H1 (cell line): ENCODE results near the gene IGFL2. TPM values are rescaled to one million over a fixed set of nuclear protein-coding genes. Genes with fewer than 3 reads are reported as not detected.

ENCODE experiments used
- CTCF ChIA-PET: fragments of 300-600 bp; sonication (Branson Sonifier 250); formaldehyde crosslinking; loops from one replicate; lab custom pipeline; 2021; ENCODE audit not compliant: partially characterized antibody; lab: Charles Lee
- POLR2A ChIA-PET: fragments of 300-600 bp; sonication (Branson Sonifier 250); formaldehyde crosslinking; loops from one replicate; lab custom pipeline; 2021; ENCODE audit warnings: inconsistent platforms; ENCODE audit not compliant: partially characterized antibody; lab: Charles Lee
- DNase-seq, 2 experiments: peaks; one replicate each; pipeline versions ENCODE4 v3.0.0 to v3.0.0-alpha.2; 2010 to 2022; ENCODE audit warnings: low spot score in 2 of 2, low read depth in 1 of 2, mixed read lengths in 1 of 2
- FAIRE-seq: peaks from 2 replicates; lab custom pipeline; 2011; peaks lifted over from hg19 to GRCh38; lab: Jason Lieb, UNC
- H2AFZ ChIP-seq: 2 replicates; pipeline ENCODE4 v1.8.1; 2012; ENCODE audit warnings: low read length, inconsistent platforms
- H2AK5ac ChIP-seq: 2 replicates; pipeline ENCODE4 v1.6.1; 2013; ENCODE audit warnings: low read depth, low read length
- H2BK120ac ChIP-seq: replicated peaks from 2 replicates; pipeline ENCODE3; 2013; ENCODE audit warnings: low read depth, low read length, inconsistent platforms
- H2BK12ac ChIP-seq: 2 replicates; pipeline ENCODE4 v1.6.1; 2013; ENCODE audit warnings: low read depth, low read length
- H2BK15ac ChIP-seq: 2 replicates; pipeline ENCODE4 v1.6.1; 2013; ENCODE audit warnings: low read length
- H2BK20ac ChIP-seq: 2 replicates; pipeline ENCODE4 v1.6.1; 2013; ENCODE audit warnings: low read length
- H2BK5ac ChIP-seq: 2 replicates; pipeline ENCODE4 v1.6.1; 2013; ENCODE audit warnings: low read depth, low read length
- H3K14ac ChIP-seq: 2 replicates; pipeline ENCODE4 v1.6.1; 2013; ENCODE audit warnings: inconsistent platforms; ENCODE audit not compliant: insufficient read length
- H3K18ac ChIP-seq: 2 replicates; pipeline ENCODE4 v1.6.1; 2013; ENCODE audit warnings: low read length; ENCODE audit errors: extremely low read depth
- H3K23ac ChIP-seq: 2 replicates; pipeline ENCODE4 v1.6.1; 2013; ENCODE audit warnings: inconsistent platforms; ENCODE audit not compliant: insufficient read length
- H3K23me2 ChIP-seq: 2 replicates; pipeline ENCODE4 v1.6.1; 2013; ENCODE audit warnings: low read depth, low read length
- H3K27ac ChIP-seq: 2 replicates; pipeline ENCODE4 v1.6.1; 2011; ENCODE audit warnings: low read depth, low read length, inconsistent platforms
- H3K27me3 ChIP-seq, 4 experiments: replicated peaks in 1 of 4; 1 replicate in 1 of 4; 2 replicates in 3 of 4; pipeline versions ENCODE4 v1.6.1 to v1.8.1; 2011 to 2013; ENCODE audit warnings: low read length in 3 of 4, mild to moderate bottlenecking in 3 of 4, inconsistent platforms in 2 of 4, mixed read lengths in 2 of 4, moderate library complexity in 1 of 4; ENCODE audit not compliant: control insufficient read depth in 3 of 4, insufficient read depth in 3 of 4; ENCODE audit errors: extremely low read depth in 1 of 4
- H3K36me3 ChIP-seq, 4 experiments: 2 replicates each; pipeline versions ENCODE4 v1.6.1 to v1.8.1; 2011 to 2013; ENCODE audit warnings: mild to moderate bottlenecking in 4 of 4, low read length in 3 of 4, moderate library complexity in 2 of 4, control low read depth in 1 of 4, inconsistent platforms in 1 of 4; ENCODE audit not compliant: insufficient read depth in 4 of 4, control insufficient read depth in 2 of 4
- H3K4ac ChIP-seq: replicated peaks from 2 replicates; pipeline ENCODE3; 2013; ENCODE audit warnings: low read length, low read depth, mixed read lengths, inconsistent platforms; ENCODE audit not compliant: insufficient read length
- H3K4me1 ChIP-seq, 4 experiments: replicated peaks in 1 of 4; 1 replicate in 1 of 4; 2 replicates in 3 of 4; pipeline versions ENCODE4 v1.6.1 to v1.8.1; 2011 to 2013; ENCODE audit warnings: low read length in 3 of 4, inconsistent platforms in 2 of 4, mixed read lengths in 1 of 4; ENCODE audit not compliant: insufficient read depth in 4 of 4, control insufficient read depth in 3 of 4
- H3K4me2 ChIP-seq, 2 experiments: 2 replicates each; pipeline versions ENCODE4 v1.6.1 to v1.8.1; 2011 to 2013; ENCODE audit warnings: low read depth in 2 of 2, low read length in 2 of 2, control low read depth in 1 of 2, inconsistent platforms in 1 of 2, mild to moderate bottlenecking in 1 of 2; ENCODE audit not compliant: insufficient read depth in 1 of 2
- H3K4me3 ChIP-seq, 4 experiments: fragments of 200-600, 300-600 bp in 1 of 4; sonication (generic), shearing (Covaris generic), sonication (Bioruptor Twin) in 1 of 4; 2 replicates each; pipeline versions ENCODE4 v1.5.1 to v1.8.1; 2011 to 2016; ENCODE audit warnings: low read length in 4 of 4, low read depth in 3 of 4, control low read depth in 2 of 4, inconsistent platforms in 2 of 4, mild to moderate bottlenecking in 2 of 4, mixed read lengths in 1 of 4, moderate library complexity in 1 of 4; ENCODE audit not compliant: insufficient read depth in 2 of 4; ENCODE audit errors: extremely low read depth in 1 of 4
- H3K56ac ChIP-seq: replicated peaks from 2 replicates; pipeline ENCODE3; 2013; ENCODE audit warnings: low read depth, mild to moderate bottlenecking, mixed read lengths, low read length, inconsistent platforms; ENCODE audit not compliant: insufficient read length
- H3K79me1 ChIP-seq: 2 replicates; pipeline ENCODE4 v1.6.1; 2013; ENCODE audit warnings: low read depth, low read length, control low read depth
- H3K79me2 ChIP-seq, 2 experiments: 2 replicates each; pipeline versions ENCODE4 v1.6.1 to v1.8.1; 2012 to 2013; ENCODE audit warnings: low read length in 2 of 2, mild to moderate bottlenecking in 2 of 2, inconsistent platforms in 1 of 2; ENCODE audit not compliant: insufficient read depth in 2 of 2, control insufficient read depth in 1 of 2
- H3K9ac ChIP-seq, 4 experiments: replicated peaks in 1 of 4; 1 replicate in 1 of 4; 2 replicates in 3 of 4; pipeline versions ENCODE4 v1.6.1 to v1.8.1; 2011 to 2013; ENCODE audit warnings: low read depth in 3 of 4, low read length in 3 of 4, control low read depth in 2 of 4, mild to moderate bottlenecking in 2 of 4, moderate library complexity in 2 of 4, inconsistent platforms in 1 of 4; ENCODE audit errors: extremely low read depth in 1 of 4
- H3K9me3 ChIP-seq, 2 experiments: 2 replicates each; pipeline versions ENCODE4 v1.6.1 to v1.8.1; 2012 to 2013; ENCODE audit warnings: mild to moderate bottlenecking in 2 of 2, moderate library complexity in 2 of 2, control low read depth in 1 of 2, inconsistent platforms in 1 of 2, low read depth in 1 of 2, low read length in 1 of 2, mixed read lengths in 1 of 2; ENCODE audit not compliant: insufficient read depth in 2 of 2
- H4K20me1 ChIP-seq, 2 experiments: replicated peaks in 1 of 2; 2 replicates each; pipeline versions ENCODE3 to v1.8.1; 2011 to 2013; ENCODE audit warnings: inconsistent platforms in 2 of 2, low read length in 2 of 2, mild to moderate bottlenecking in 1 of 2; ENCODE audit not compliant: insufficient read depth in 2 of 2, control insufficient read depth in 1 of 2
- H4K5ac ChIP-seq: 2 replicates; pipeline ENCODE4 v1.6.1; 2013; ENCODE audit warnings: low read length, low read depth, mixed read lengths, inconsistent platforms; ENCODE audit not compliant: insufficient read length
- H4K8ac ChIP-seq: 2 replicates; pipeline ENCODE4 v1.8.0; 2013; ENCODE audit warnings: mild to moderate bottlenecking, moderate library complexity, low read length, inconsistent platforms; ENCODE audit not compliant: insufficient read depth; ENCODE audit errors: extremely low read depth
- H4K91ac ChIP-seq: replicated peaks from 2 replicates; pipeline ENCODE3; 2013; ENCODE audit warnings: low read length, mixed read lengths, inconsistent platforms; ENCODE audit not compliant: insufficient read length
- ASH2L ChIP-seq: fragments of 200-600, 300-600 bp; sonication (generic); IDR thresholded peaks from one replicate; pipeline ENCODE4 v1.7.1; 2017; ENCODE audit warnings: low read length
- CREB1 ChIP-seq: IDR thresholded peaks from 2 replicates; pipeline ENCODE4 v1.6.1; 2012; ENCODE audit warnings: inconsistent platforms
- E2F6 ChIP-seq: IDR thresholded peaks from 2 replicates; pipeline ENCODE4 v1.6.1; 2012; ENCODE audit warnings: inconsistent platforms
- EGR1 ChIP-seq: IDR thresholded peaks from 2 replicates; pipeline ENCODE4 v1.6.1; 2011; ENCODE audit warnings: low read depth, low read length, borderline replicate concordance
- HDAC6 ChIP-seq: IDR thresholded peaks from one replicate; pipeline ENCODE4 v1.7.1; 2012; ENCODE audit warnings: low read depth, mild to moderate bottlenecking, inconsistent platforms, low read length, moderate library complexity
- KDM1A ChIP-seq: fragments of 200-600, 300-600 bp; sonication (generic); IDR thresholded peaks from 2 replicates; pipeline ENCODE4 v1.7.1; 2016; ENCODE audit warnings: mild to moderate bottlenecking, low read length, borderline replicate concordance
- POLR2A ChIP-seq, 2 experiments: IDR thresholded peaks; 1 replicate in 1 of 2; 2 replicates in 1 of 2; pipeline ENCODE4 v1.6.1; 2011; ENCODE audit warnings: low read depth in 2 of 2, low read length in 2 of 2, mild to moderate bottlenecking in 2 of 2; ENCODE audit errors: control extremely low read depth in 1 of 2
- POU5F1 ChIP-seq: IDR thresholded peaks from 2 replicates; pipeline ENCODE4 v1.6.1; 2011; ENCODE audit warnings: low read depth, mild to moderate bottlenecking, low read length, moderate library complexity
- RBBP5 ChIP-seq: IDR thresholded peaks from 2 replicates; pipeline ENCODE4 v1.7.1; 2012; ENCODE audit warnings: low read depth, mild to moderate bottlenecking, inconsistent platforms, low read length, moderate library complexity, borderline replicate concordance
- SIRT6 ChIP-seq: IDR thresholded peaks from one replicate; pipeline ENCODE4 v1.7.1; 2012; ENCODE audit warnings: low read length, inconsistent platforms
- WGBS, 2 experiments: shearing (Covaris generic) in 1 of 2; methylation state at CpG; one replicate each; pipeline versions ENCODE4 v1.1.6 to v1.1.7; 2013 to 2015; ENCODE audit warnings: low lambda C conversion rate in 2 of 2, mixed read lengths in 2 of 2, inconsistent platforms in 1 of 2, low coverage in 1 of 2, missing lambda C conversion rate in 1 of 2; ENCODE audit not compliant: insufficient replicate concordance in 2 of 2, insufficient coverage in 1 of 2, insufficient read length in 1 of 2; ENCODE audit errors: extremely low coverage in 1 of 2, missing lambda C conversion rate in 1 of 2; 5-methylcytosine and 5-hydroxymethylcytosine counted together
- polyA plus RNA-seq, 7 experiments: library from polyadenylated mRNA; depleted of rRNA in 3 of 7; stranded (reverse) in 5 of 7; unstranded in 2 of 7; fragments of >200 nt in 5 of 7; fragments of 200-250 nt in 2 of 7; gene quantifications; 1 replicate in 5 of 7; 2 replicates in 1 of 7; 4 replicates in 1 of 7; pipeline versions ENCODE4 v1.2.1 to v1.2.3, GENCODE V29; 2011 to 2013; ENCODE audit warnings: missing spikeins in 2 of 7, mixed read lengths in 2 of 7
- total RNA-seq: library from RNA; stranded (reverse); fragmentation: NEBNext Ultra II Directional; extraction: Animal tissue kit (Norgen Biotek cat#: 25700); gene quantifications from 2 replicates; pipeline ENCODE4 v1.2.1, GENCODE V29; 2021
- TF ChIP-seq, protein P1 (sequence below): IDR thresholded peaks from 2 replicates; pipeline ENCODE4 v1.6.1; 2012; ENCODE audit warnings: inconsistent platforms

IGFL2 gene
- total and polyA plus RNA-seq, 2 of the 8 experiments (the other 6 are each of a cell fraction or from before 2014, with no cell fraction given), result not detected

DNA sequence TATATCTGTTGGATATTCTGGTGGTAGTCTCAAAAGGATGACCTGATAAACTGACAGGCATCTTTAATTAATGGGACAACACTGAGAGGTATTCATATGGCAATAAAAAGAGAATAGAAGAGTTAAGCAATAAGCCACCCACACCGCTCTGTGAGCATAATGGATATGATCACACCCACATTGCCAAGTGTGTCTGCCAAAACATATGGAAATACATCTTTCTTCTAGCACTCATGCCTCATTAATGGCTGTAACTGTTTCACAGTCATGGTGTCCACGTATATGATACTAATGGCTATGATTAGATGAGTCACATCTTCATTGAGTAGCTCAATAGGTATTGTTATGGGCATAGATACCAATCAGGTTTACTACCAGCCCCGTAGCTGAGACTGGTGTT lies 36.7 kb upstream of the IGFL2 start:
- FAIRE-seq (no peak), DNase-seq (no peak)
- Histone ChIP-seq H3K56ac (no peak overlapping the region), H3K23ac (no peak overlapping the region), H3K27ac (no peak overlapping the region), H2AFZ (no peak overlapping the region), H4K20me1 (no peaks in the 10 kb centered on the region), H3K23me2 (no peaks in the 10 kb centered on the region), H2BK5ac (no peak overlapping the region), H2AK5ac (no peak overlapping the region), H2BK20ac (no peak overlapping the region), H3K4me1 (peaks cover 0 to 3% (median under 1%) of the 10 kb centered on the region in 4 experiments; a peak in 3 of 7 replicates), H3K4me3 (no peak overlapping the region), H4K8ac (no peak overlapping the region), H4K5ac (no peak overlapping the region), H3K18ac (no peak overlapping the region), H3K4me2 (no peak overlapping the region), H3K9ac (no peak overlapping the region), H3K14ac (no peak overlapping the region), H4K91ac (no peak overlapping the region), H3K9me3 (no peaks in the 10 kb centered on the region), H3K79me1 (no peaks in the 10 kb centered on the region), H2BK12ac (no peak overlapping the region), H2BK120ac (no peak overlapping the region), H3K79me2 (no peaks in the 10 kb centered on the region), H2BK15ac (no peak overlapping the region), H3K36me3 (no peaks in the 10 kb centered on the region), H3K4ac (no peak overlapping the region), H3K27me3 (no peaks in the 10 kb centered on the region)
- WGBS, 2 experiments, result 92% methylated on average over 3 of the region's 3 CpGs; no CpG with 5 or more reads in 1 of the 2 experiments
- ChIA-PET POLR2A (no interaction called here), CTCF (interaction anchor here (0.6 to 1.2 kb wide), 3 partner anchors 29 to 154 kb away, joined by 3 to 4 read pairs (median 3); no protein-coding TSS in a partner anchor)
- TF ChIP-seq CREB1 (no peak), POU5F1 (no peak), POLR2A (IDR thresholded peaks at IDR 0.05; ENCODE audit: control extremely low read depth in 1 of 2, low read depth in 2 of 2, low read length in 2 of 2) (no peak), E2F6 (no peak), KDM1A (no peak), EGR1 (no peak), SIRT6 (no peak), RBBP5 (no peak), ASH2L (no peak), HDAC6 (no peak)
- TF ChIP-seq, protein P1, sequence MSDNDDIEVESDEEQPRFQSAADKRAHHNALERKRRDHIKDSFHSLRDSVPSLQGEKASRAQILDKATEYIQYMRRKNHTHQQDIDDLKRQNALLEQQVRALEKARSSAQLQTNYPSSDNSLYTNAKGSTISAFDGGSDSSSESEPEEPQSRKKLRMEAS, result no peak
